Fibroblast of mammary gland (primary cell): ENCODE data around the gene ID3.

Experiments used
- DNase-seq: peaks from one replicate; pipeline ENCODE4 v3.0.0-alpha.2; 2010; ENCODE audit warnings: low read depth
- H3K4me3 ChIP-seq: 2 replicates; pipeline ENCODE4 v1.5.1; 2011; ENCODE audit warnings: low read depth, mild to moderate bottlenecking, low read length, moderate library complexity; ENCODE audit not compliant: control insufficient read depth
- CTCF ChIP-seq: conservative IDR thresholded peaks from 2 replicates; pipeline ENCODE4 v1.5.1; 2011; ENCODE audit warnings: low read depth, low read length, inconsistent platforms; ENCODE audit not compliant: control insufficient read depth, insufficient read depth

Gene ID3

GRCh38 chr1:23598424-23598823 is 39.1 kb upstream of the ID3 start:
- TF ChIP-seq CTCF = no peak
- DNase-seq = no peak
- H3K4me3 ChIP-seq = no peak overlapping the region

GRCh38 chr1:23597635-23598388 is 38.5 kb upstream of the ID3 start:
- DNase-seq = no peak

GRCh38 chr1:23596382-23597358 is 37.4 kb upstream of the ID3 start:
- no peak overlapping the region for H3K4me3 ChIP-seq
- no peak for DNase-seq
- TF ChIP-seq CTCF = no peak

More at GRCh38 chr1:23597635-23598388, 38.5 kb upstream of the ID3 start:
- TF ChIP-seq CTCF = no peak
- no peak overlapping the region for H3K4me3 ChIP-seq

GRCh38 chr1:23594927-23595353 is 35.6 kb upstream of the ID3 start:
- TF ChIP-seq CTCF = no peak
- no peak overlapping the region for H3K4me3 ChIP-seq
- DNase-seq = no peak

GRCh38 chr1:23594149-23594907 is 35.0 kb upstream of the ID3 start:
- H3K4me3 ChIP-seq = no peak overlapping the region
- TF ChIP-seq CTCF = no peak
- DNase-seq = no peak

- no peak overlapping the region for H3K4me3 ChIP-seq
- TF ChIP-seq CTCF = no peak
- DNase-seq = no peak
These were observed 34.4 kb upstream of the ID3 start for GRCh38 chr1:23593556-23594148.
